ENCODE measurements around the gene UBE2H.

DNA sequence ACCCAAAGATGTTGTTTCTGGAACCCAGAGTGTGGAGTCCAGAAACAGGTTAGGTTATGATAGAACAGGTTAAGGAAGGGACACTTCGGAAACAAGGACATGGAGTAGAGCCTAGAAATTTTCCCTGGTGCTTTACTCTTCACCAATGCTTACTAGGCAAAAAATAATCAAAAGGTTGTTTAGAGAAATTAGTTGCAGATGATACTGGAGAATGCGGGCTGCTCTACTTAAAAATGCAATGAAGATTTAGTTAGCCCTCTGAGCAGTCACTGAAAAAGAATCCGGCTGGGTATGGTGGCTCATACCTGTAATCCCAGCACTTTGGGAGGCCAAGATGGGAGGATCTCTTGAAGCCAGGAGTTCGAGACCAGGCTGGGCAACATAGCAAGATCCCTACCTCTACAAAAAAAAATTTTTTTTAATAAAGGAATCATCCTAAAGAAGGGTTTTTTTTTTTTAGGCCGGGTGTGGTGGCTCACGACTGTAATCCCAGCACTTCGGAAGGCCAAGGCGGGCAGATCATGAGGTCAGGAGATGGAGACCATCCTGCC lies 3.3 kb upstream of the UBE2H start:
- TF ChIP-seq TAF1 (conservative IDR thresholded peaks at IDR 0.05), result no peak
- TF ChIP-seq, protein P1, sequence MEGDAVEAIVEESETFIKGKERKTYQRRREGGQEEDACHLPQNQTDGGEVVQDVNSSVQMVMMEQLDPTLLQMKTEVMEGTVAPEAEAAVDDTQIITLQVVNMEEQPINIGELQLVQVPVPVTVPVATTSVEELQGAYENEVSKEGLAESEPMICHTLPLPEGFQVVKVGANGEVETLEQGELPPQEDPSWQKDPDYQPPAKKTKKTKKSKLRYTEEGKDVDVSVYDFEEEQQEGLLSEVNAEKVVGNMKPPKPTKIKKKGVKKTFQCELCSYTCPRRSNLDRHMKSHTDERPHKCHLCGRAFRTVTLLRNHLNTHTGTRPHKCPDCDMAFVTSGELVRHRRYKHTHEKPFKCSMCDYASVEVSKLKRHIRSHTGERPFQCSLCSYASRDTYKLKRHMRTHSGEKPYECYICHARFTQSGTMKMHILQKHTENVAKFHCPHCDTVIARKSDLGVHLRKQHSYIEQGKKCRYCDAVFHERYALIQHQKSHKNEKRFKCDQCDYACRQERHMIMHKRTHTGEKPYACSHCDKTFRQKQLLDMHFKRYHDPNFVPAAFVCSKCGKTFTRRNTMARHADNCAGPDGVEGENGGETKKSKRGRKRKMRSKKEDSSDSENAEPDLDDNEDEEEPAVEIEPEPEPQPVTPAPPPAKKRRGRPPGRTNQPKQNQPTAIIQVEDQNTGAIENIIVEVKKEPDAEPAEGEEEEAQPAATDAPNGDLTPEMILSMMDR (IDR thresholded peaks at IDR 0.05; ENCODE audit: low read depth, low read length, missing input control), result no peak
- TF ChIP-seq YY1 (IDR thresholded peaks at IDR 0.05), result no peak
- TF ChIP-seq, protein P2, sequence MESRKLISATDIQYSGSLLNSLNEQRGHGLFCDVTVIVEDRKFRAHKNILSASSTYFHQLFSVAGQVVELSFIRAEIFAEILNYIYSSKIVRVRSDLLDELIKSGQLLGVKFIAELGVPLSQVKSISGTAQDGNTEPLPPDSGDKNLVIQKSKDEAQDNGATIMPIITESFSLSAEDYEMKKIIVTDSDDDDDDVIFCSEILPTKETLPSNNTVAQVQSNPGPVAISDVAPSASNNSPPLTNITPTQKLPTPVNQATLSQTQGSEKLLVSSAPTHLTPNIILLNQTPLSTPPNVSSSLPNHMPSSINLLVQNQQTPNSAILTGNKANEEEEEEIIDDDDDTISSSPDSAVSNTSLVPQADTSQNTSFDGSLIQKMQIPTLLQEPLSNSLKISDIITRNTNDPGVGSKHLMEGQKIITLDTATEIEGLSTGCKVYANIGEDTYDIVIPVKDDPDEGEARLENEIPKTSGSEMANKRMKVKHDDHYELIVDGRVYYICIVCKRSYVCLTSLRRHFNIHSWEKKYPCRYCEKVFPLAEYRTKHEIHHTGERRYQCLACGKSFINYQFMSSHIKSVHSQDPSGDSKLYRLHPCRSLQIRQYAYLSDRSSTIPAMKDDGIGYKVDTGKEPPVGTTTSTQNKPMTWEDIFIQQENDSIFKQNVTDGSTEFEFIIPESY (IDR thresholded peaks at IDR 0.05), result no peak
- TF ChIP-seq, protein P3, sequence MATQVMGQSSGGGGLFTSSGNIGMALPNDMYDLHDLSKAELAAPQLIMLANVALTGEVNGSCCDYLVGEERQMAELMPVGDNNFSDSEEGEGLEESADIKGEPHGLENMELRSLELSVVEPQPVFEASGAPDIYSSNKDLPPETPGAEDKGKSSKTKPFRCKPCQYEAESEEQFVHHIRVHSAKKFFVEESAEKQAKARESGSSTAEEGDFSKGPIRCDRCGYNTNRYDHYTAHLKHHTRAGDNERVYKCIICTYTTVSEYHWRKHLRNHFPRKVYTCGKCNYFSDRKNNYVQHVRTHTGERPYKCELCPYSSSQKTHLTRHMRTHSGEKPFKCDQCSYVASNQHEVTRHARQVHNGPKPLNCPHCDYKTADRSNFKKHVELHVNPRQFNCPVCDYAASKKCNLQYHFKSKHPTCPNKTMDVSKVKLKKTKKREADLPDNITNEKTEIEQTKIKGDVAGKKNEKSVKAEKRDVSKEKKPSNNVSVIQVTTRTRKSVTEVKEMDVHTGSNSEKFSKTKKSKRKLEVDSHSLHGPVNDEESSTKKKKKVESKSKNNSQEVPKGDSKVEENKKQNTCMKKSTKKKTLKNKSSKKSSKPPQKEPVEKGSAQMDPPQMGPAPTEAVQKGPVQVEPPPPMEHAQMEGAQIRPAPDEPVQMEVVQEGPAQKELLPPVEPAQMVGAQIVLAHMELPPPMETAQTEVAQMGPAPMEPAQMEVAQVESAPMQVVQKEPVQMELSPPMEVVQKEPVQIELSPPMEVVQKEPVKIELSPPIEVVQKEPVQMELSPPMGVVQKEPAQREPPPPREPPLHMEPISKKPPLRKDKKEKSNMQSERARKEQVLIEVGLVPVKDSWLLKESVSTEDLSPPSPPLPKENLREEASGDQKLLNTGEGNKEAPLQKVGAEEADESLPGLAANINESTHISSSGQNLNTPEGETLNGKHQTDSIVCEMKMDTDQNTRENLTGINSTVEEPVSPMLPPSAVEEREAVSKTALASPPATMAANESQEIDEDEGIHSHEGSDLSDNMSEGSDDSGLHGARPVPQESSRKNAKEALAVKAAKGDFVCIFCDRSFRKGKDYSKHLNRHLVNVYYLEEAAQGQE (IDR thresholded peaks at IDR 0.05), result no peak
- no peak for TF ChIP-seq RXRA (IDR thresholded peaks at IDR 0.05)
- TF ChIP-seq GABPA (IDR thresholded peaks at IDR 0.05 in 1 of 2, conservative IDR thresholded peaks at IDR 0.05 in 1 of 2), result no peak
- TF ChIP-seq RAD21 (IDR thresholded peaks at IDR 0.05), result no peak
- TF ChIP-seq EGR1 (IDR thresholded peaks at IDR 0.05; ENCODE audit: low read depth in 2 of 2), result no peak
- TF ChIP-seq, protein P4, sequence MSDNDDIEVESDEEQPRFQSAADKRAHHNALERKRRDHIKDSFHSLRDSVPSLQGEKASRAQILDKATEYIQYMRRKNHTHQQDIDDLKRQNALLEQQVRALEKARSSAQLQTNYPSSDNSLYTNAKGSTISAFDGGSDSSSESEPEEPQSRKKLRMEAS (IDR thresholded peaks at IDR 0.05), result no peak
